C4-2B (cell line): ENCODE measurements around the gene PRPF19.

Experiments used
- H3K27ac ChIP-seq: fragments of 450-650 bp; 2 replicates; pipeline ENCODE4 v1.5.1; 2017
- ZFX ChIP-seq: fragments of 450-650 bp; IDR thresholded peaks from 2 replicates; pipeline ENCODE4 v1.6.1; 2017
- TF ChIP-seq, protein P1 (sequence below): fragments of 450-650 bp; conservative IDR thresholded peaks from 2 replicates; pipeline ENCODE4 v1.5.1; 2017; ENCODE audit warnings: mild to moderate bottlenecking

The PRPF19 gene

DNA sequence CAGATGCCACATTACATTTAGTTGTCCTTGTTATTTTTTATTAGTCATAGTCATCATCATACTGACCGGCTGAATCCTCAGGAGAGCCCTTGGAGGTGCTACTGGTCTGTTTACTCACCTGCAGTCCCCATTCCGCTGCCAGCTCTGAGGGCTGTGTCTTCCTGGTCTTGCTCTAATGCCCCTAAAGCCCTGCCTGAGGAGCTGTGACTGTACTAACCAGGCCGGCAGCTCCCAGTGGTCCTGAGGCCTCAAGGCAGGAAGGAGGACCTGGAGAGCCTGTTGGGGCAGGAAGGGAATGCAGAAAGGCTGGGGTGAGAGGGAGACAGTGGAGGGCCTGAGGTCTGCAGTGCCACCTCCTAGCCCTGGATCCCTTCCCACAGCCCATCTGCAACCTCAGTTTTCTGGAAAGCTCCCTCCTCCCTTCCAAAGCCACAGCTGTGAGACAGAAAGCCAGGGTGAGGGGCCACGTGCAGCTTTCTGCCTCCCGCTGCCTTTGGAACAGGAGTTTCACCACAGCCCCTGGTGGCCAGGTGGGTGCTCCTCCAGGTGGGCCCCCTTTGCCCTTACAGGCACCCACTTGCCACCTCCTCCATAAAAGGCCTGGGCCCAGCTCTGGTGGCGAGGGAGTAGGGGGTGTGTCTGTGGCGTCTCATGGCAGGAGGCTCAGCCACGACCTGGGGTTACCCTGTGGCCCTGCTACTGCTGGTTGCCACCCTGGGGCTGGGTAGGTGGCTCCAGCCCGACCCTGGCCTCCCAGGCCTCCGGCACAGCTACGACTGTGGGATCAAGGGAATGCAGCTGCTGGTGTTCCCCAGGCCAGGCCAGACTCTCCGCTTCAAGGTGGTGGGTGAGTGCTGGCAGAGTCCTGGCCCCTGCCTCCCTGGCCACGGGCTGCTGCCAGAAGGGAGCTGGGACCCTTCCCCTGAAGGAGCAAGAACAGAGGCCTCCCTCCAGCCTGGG lies 39.2 kb downstream of the PRPF19 start, which contains the start of gene ZP1:
Gene ZP1 (plus strand): TSS at position 632 of the 960 bp plus-strand sequence. CDS start 20 bp downstream, at position 652.
- peak within 1 kb of the TSS; percentile 89 for H3K27ac ChIP-seq
- TF ChIP-seq, protein P1, sequence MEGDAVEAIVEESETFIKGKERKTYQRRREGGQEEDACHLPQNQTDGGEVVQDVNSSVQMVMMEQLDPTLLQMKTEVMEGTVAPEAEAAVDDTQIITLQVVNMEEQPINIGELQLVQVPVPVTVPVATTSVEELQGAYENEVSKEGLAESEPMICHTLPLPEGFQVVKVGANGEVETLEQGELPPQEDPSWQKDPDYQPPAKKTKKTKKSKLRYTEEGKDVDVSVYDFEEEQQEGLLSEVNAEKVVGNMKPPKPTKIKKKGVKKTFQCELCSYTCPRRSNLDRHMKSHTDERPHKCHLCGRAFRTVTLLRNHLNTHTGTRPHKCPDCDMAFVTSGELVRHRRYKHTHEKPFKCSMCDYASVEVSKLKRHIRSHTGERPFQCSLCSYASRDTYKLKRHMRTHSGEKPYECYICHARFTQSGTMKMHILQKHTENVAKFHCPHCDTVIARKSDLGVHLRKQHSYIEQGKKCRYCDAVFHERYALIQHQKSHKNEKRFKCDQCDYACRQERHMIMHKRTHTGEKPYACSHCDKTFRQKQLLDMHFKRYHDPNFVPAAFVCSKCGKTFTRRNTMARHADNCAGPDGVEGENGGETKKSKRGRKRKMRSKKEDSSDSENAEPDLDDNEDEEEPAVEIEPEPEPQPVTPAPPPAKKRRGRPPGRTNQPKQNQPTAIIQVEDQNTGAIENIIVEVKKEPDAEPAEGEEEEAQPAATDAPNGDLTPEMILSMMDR = no peak
- peak; percentile 14; the same call in 1 of the 2 replicates for TF ChIP-seq ZFX

DNA sequence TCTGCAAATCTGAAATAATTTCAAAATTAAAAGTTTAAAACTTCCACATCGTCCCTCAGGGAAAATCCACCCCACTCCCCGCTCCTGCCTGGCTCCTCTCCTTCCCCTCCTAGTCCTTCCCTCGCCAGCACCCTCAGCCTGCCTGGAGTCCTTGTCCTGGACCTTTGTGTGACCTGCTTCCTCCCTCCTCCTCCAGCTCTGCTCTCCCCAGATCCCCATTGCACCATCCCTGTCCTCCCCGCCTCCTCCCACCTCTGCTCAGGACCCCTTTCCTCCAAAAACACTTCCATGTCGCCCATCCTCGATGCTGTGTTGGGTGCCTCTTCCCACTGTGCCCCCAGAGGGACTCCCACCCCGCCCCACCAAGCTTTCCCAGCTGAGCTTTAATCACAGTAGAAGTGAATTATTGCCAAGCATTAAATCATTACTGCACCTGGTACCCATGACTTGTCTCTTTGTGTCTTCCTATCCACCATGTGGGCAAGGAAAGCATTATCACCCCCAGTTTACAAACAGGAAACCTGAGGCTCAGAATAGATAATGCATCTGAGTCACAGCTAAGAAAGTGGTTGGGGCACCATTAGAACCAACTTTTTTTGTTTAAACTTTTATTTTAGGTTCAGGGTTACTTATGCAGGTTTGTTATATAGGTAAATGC lies 41.4 kb downstream of the PRPF19 start:
- no peak overlapping the region for H3K27ac ChIP-seq
- TF ChIP-seq ZFX = no peak
- TF ChIP-seq, protein P1 = no peak

DNA sequence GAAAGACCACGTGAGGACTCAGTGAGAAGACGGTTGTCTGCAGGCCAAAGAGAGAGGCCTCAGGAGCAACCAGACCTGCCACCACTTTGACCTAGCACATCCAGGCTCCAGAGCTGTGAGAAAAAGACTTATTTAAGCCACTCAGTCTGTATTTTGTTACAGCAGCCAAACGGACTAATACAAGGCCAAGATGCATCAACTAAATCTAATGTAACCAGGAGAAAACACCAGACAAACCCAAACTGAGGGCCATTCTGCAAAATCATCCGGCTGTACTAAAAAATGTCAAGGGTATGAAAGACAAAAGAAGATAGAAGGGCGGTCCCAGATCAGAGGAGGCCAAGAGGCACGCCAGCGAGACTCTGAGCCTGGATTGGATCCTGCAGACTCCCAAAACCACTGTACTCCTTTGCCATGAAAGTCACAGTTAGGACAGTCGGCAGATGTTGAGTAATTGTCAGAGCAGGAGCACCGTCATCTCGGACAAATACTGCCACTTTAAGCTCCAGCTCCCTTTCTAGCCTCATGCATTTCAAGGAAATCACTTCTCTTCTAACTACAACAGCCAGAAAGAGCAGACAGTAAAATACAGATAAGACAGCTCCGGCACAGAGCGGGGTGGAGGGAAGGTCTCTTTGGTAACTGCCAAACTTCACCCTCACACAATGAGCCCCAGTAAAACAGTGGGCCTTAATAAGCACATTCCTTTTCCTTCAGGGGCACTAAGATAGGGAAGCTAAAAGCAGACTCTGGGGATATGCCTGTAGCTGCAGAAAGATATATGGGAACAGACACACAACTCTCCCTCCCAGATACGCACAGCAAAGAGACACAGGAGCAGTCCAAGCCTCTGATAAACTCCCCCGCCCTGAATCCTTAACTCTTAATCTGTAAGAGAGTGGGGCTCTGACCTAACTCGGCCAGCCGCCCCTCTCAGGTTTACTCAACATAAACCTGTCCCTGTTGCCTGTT lies 42.5 kb downstream of the PRPF19 start:
- H3K27ac ChIP-seq = no peak overlapping the region
- TF ChIP-seq, protein P1 = no peak
- TF ChIP-seq ZFX = no peak

DNA sequence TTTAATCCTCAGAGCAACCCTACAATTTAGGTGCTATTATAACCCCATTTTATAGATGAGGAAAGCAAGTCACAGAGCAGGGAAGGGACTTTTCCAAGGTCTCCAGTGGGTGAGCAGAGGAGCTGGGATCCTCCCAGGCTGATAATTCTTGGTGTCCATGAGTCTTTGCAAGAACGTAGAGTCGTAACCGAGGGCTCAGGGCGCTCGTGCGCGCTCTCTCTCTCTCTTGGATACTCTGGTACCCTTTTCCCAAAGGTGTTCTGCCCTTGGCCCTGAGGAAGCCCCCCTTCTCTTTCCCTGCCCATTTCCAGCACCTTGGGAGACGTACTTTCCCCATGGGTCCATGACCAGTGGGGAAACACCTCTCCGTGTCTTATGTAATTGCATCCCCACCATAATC lies 44.2 kb downstream of the PRPF19 start:
- H3K27ac ChIP-seq = no peak overlapping the region
- TF ChIP-seq, protein P1 = no peak
- no peak for TF ChIP-seq ZFX

DNA sequence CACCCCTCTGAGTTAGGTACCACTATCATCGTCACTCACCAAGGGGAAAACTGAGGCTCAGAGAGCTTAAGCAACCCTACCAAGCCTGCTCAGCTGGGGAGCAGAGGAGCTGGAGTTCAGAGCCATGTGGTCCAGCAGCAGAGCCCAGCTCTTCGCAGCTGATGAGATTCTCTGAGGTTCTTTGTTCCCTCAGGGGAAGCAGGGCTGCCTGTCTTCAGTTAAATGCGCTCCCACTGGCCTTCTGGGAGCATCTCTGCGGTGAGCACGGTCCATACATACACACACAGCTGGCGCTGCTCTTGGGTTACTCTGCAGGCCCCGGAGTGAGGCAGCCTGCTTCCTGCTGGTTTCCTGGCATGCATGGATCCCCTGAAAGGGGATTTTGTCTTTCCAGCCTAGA lies 45.4 kb downstream of the PRPF19 start:
- no peak for TF ChIP-seq ZFX
- TF ChIP-seq, protein P1 = no peak

DNA sequence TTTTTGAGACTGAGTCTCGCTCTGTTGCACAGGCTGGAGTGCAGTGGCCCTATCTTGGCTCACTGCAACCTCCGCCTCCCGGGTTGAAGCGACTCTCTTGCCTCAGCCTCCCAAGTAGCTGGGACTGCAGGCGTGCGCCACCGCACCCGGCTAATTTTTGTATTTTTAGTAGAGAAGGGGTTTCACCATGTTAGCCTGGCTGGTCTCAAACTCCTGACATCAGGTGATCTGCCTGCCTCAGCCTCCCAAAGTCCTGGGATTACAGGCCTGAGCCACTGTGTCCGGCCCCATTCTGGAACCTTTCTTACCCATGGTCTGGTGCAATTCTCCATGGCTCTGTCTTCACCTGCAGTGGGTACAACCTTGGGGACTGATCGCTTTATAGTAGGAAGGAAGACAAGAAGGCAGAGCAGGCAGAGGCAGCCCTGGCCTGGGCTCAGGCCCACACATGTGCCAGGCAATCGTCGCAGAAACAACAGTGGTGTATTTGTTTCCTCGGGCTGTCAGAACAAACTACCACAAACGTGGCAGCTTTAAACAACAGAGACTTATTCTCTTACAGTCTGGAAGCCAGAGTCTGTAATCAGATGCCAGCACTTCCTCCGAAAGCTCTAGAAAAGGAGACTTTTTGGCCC lies 46.7 kb downstream of the PRPF19 start:
- TF ChIP-seq ZFX = no peak
- TF ChIP-seq, protein P1 = no peak
- no peak overlapping the region for H3K27ac ChIP-seq

More for the DNA sequence above, 45.4 kb downstream of the PRPF19 start:
- no peak overlapping the region for H3K27ac ChIP-seq
